CD1c-positive myeloid dendritic cell (primary cell): ENCODE data around the gene PHOX2B.
"Not testable (repeated sequence)": the region's sequence is repeated elsewhere in the genome, so short reads cannot be mapped to it uniquely, and the experiment has no call there.

Experiments
- DNase-seq: peaks from one replicate; pipeline ENCODE4 v3.0.0-alpha.2; 2016; ENCODE audit errors: extremely low spot score

The PHOX2B gene

DNA sequence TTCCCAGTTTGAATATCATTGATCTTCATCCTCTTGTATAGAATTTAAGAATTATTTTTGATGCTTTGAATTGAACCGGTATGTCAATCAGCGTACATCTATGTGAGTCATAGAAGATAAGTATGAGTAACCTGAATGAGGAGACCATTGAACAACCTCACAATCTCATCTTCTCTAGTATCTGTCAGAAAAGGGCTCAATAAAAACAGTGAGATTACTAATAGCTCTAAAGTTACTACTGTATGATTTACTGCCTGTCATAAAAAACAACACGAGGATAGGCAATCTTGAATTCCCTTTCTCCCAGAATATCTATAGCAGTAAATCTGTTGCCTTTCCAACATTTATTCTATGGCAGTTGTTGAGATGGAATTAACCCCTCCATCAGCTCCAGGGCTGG lies 36.1 kb downstream of the PHOX2B start:
- DNase-seq, result no peak

DNA sequence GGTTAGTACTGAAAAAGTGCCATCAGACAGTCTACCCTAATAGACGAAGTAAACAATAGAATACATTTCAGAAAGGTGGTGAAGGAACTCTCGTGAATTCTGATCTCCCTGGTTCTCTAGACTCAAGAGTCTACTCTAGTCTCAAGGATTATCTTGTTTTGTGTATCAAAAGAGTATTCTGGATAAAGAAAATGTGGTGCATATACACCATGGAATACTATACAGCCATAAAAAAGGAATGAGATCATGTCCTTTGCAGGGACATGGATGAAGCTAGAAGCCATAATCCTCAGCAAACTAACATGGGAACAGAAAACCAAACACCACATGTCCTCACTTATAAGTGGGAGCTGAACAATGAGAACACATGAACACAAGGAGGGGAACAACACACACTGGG lies 36.9 kb downstream of the PHOX2B start:
- DNase-seq, result not testable (repeated sequence)

DNA sequence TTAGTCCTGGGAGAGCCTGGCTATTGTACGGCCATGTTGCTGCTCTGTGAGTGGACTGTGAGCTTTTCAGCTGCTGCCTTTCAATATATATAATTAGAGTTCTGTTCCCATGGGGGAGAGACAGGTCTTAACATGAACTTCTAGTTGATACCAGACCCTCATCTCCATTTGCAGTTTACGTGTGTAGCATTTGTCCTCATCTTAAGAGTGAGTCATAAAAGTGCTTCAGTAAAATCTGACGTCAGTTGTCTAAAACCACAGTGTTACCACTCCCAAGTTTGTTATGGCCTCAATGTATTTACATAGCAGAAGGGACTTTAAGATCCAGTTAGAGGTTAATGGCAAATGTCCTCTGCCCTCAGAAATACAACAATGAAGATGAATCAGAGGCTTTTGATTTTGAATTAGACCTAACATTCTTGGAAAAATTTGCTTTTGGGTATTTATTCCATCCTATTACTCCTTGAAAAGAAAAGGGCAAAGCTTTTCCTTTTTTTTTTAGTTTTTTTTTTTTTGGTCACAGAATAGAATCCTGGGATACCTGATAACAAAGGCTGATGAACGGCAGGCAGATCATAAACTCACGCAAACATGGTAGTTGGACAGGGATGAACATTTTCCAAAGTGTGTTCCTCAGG lies 38.6 kb downstream of the PHOX2B start:
- no peak for DNase-seq

DNA sequence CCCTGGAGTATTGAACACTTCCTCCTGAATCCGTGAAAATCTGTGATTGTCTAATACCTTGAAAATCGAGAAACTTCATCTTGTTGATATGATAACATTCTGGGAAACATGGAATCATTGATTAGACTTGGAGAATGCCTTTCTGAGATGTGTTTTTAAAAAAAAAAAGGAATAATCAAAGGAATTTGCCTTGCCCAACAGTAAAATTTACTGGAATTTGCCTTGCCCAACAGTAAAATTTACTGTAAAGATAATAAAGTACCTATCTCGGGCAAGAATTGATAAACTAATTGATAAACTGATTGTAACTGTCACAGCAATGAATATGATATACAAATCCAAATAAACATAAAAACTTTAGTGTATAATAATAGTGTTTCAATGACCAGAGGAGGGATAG lies 44.7 kb downstream of the PHOX2B start:
- DNase-seq, result no peak

DNA sequence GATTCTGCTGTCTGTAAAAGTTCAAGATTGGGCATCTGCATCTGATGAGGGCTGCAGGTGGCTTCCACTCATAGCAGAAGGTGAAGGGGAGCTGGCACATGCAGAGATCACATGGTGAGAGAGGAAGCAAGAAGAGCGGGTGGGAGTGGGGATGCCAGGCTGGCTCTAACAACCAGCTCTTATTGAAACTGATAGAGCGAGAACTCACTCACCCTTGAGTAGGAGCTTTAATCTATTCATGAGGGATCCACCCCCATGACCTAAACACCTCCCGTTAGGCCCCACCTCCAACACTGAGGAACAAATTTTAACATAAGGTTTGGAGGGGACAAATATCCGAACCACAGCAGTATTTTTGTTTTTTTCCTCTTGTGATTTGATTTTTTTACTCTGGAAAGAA lies 45.8 kb downstream of the PHOX2B start:
- DNase-seq, result no peak

DNA sequence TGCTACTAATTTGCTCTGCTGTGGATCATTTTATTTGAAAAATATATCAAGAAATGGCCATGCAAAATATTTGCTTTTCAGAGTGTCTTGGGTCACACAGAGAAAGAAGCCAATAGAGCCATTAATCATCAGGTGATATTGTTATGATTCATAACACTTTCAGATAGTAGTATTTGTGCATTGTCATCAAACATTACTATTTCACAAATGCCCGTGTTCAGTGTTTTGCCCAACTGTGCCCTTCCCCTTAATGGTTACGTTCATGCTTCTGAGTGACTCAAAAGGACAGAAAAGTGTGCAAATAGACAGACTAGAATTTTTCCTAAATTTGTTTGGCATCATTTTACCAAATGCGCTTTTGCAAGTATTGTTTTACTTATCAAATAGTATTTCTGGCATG lies 46.5 kb downstream of the PHOX2B start:
- no peak for DNase-seq

DNA sequence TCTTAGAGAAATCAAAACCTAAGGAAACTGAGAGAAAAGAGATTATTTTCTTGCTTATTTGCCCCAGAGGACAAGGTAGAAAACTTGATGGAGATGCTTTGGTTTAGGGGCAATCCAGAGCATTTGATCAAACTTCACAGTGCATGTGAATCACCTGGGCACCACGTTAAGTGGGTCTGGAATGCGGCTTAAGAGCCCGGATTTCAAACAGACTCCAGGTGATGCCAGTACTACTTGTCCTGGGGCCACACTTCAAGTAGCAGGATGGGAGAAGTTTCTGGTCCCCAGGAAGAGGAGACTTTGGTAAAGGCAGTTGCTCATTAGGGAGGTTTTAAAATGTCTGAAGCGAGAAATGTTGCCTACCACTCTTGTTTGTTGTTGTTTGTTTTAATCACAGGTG lies 51.8 kb downstream of the PHOX2B start:
- no peak for DNase-seq

DNA sequence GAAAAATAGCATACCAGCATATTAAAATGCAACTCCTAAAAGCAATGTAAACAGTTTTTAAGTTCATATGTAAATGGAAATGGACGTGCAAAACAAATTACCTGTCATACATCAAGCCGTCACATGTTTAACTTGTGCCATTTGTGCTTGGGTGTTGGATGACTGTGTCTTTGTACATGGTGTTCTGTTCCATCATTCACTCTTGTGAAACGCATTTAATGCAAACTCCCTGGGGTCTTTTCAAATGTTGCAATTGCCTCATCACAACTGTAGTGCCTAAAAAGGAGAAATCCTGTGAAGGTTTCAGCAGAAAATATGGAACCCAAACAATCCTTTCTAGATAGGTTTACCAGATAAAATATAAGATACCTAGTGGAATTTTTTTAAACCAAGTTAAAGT lies 52.4 kb downstream of the PHOX2B start:
- no peak for DNase-seq
